ENCODE data around the gene CCDC39. TPM values are rescaled to one million over a fixed set of nuclear protein-coding genes. Genes with fewer than 3 reads are reported as not detected.
A peak's percentile ranks its signal among the peaks of the same experiment; 100 is the strongest.

CCDC39 gene
- polyA plus RNA-seq, 1 of the 3 experiments (the other 2 are of a cell fraction) = not detected

DNA sequence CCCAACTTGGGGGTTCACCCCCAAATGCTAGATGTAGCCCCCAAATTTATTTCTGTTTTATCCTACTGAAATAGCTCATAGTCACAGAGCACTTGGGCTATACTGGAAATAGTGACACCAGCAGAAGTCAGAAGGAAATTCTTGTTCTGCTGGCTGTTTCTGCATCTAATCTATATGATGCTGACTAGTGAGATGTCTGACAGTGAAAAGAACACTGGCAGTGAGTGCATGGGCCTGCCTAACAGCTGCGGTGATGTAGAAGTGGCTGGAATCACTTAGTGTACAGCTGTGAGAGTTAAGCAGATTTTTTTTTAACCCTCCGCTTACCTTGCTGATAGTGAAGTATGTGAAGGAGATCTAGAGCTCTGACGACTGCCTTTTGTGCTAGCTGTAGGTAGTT lies 63.3 kb downstream of the CCDC39 start:
- H2AFZ ChIP-seq (ENCODE audit: low read depth) = no peak overlapping the region
- no peak overlapping the region for H3K4me2 ChIP-seq
- H3F3A ChIP-seq (replicated peaks; ENCODE audit: insufficient read depth) = peaks cover 4% of the 10 kb centered on the region
- H3K9me2 ChIP-seq = no peaks in the 10 kb centered on the region
- H3K79me2 ChIP-seq (ENCODE audit: insufficient read depth) = no peaks in the 10 kb centered on the region
- H3K4me1 ChIP-seq (ENCODE audit: control insufficient read depth in 1 of 2, insufficient read depth in 2 of 2, low read depth in 1 of 2, low read length in 1 of 2) = no peaks in the 10 kb centered on the region
- no peaks in the 10 kb centered on the region for H3K9me3 ChIP-seq
- H4K20me1 ChIP-seq (ENCODE audit: insufficient read depth) = no peaks in the 10 kb centered on the region
- peak; percentile 34 for TF ChIP-seq CHD2 (IDR thresholded peaks at IDR 0.05; ENCODE audit: low read length, partially characterized antibody)
- TF ChIP-seq PBX3 (IDR thresholded peaks at IDR 0.05) = no peak
- TF ChIP-seq, protein P1, sequence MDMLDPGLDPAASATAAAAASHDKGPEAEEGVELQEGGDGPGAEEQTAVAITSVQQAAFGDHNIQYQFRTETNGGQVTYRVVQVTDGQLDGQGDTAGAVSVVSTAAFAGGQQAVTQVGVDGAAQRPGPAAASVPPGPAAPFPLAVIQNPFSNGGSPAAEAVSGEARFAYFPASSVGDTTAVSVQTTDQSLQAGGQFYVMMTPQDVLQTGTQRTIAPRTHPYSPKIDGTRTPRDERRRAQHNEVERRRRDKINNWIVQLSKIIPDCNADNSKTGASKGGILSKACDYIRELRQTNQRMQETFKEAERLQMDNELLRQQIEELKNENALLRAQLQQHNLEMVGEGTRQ (IDR thresholded peaks at IDR 0.05; ENCODE audit: borderline replicate concordance, low read depth, low read length) = no peak
- H3K36me3 ChIP-seq (replicated peaks in 1 of 2; ENCODE audit: control insufficient read depth in 1 of 2, insufficient read depth in 2 of 2, low read length in 1 of 2) = peaks cover 45 to 66% of the 10 kb centered on the region in 2 experiments
- no peak overlapping the region for H3K9ac ChIP-seq
- 82% methylated on average over 3 of the region's 3 CpGs for WGBS (ENCODE audit: low lambda C conversion rate)
- DNase-seq = peak; percentile 15
- ChIA-PET CTCF (interaction anchor here (0.7 to 1.8 kb wide), 4 partner anchors 12 to 69 kb away, joined by 3 to 9 read pairs (median 4); partner anchors contain the start of gene TTC14), POLR2A (interaction anchor here (0.7 to 1.1 kb wide), 2 partner anchors 11 to 14 kb away, joined by 3 to 4 read pairs; partner anchors contain the start of gene TTC14)
- no peaks in the 10 kb centered on the region for H3K27me3 ChIP-seq (ENCODE audit: insufficient read depth)
- no peak overlapping the region for H3K4me3 ChIP-seq (ENCODE audit: low read depth in 2 of 2, low read length in 1 of 2)
- H3K27ac ChIP-seq (ENCODE audit: low read depth in 2 of 2, low read length in 1 of 2) = no peak overlapping the region

- no peaks in the 10 kb centered on the region for H3K27me3 ChIP-seq (ENCODE audit: insufficient read depth)
- ChIA-PET CTCF (interaction anchor here (1.2 kb wide), 1 partner anchor 844 kb away, joined by 3 read pairs; no protein-coding TSS in a partner anchor), POLR2A (no interaction called here)
- H3K79me2 ChIP-seq (ENCODE audit: insufficient read depth) = 0 out of 2 replicates have a peak, but pooled peaks cover under 1% of the 10 kb centered on the region
- no peaks in the 10 kb centered on the region; a peak in 1 of 4 replicates for H3K4me1 ChIP-seq (ENCODE audit: control insufficient read depth in 1 of 2, insufficient read depth in 2 of 2, low read depth in 1 of 2, low read length in 1 of 2)
- TF ChIP-seq RFX5 (IDR thresholded peaks at IDR 0.05; ENCODE audit: low read length) = no peak
- no peak for TF ChIP-seq PBX3 (IDR thresholded peaks at IDR 0.05)
- TF ChIP-seq NRF1 (IDR thresholded peaks at IDR 0.05; ENCODE audit: low read depth, low read length) = no peak
- no peak for TF ChIP-seq ZBTB33 (IDR thresholded peaks at IDR 0.05; ENCODE audit: borderline replicate concordance, low read depth)
- TF ChIP-seq RCOR1 (IDR thresholded peaks at IDR 0.05; ENCODE audit: low read length) = no peak
- no peaks in the 10 kb centered on the region for H3K9me3 ChIP-seq
- no peak overlapping the region for H3K27ac ChIP-seq (ENCODE audit: low read depth in 2 of 2, low read length in 1 of 2)
- no peak overlapping the region for H3K9ac ChIP-seq
- peaks cover 4% of the 10 kb centered on the region for H3F3A ChIP-seq (replicated peaks; ENCODE audit: insufficient read depth)
- no peak overlapping the region for H3K4me3 ChIP-seq (ENCODE audit: low read depth in 2 of 2, low read length in 1 of 2)
- DNase-seq = no peak
- no peaks in the 10 kb centered on the region; the same call in 1 of the 2 replicates for H3K9me2 ChIP-seq
- H3K36me3 ChIP-seq (replicated peaks in 1 of 2; ENCODE audit: control insufficient read depth in 1 of 2, insufficient read depth in 2 of 2, low read length in 1 of 2) = peaks cover 75 to 85% of the 10 kb centered on the region in 2 experiments
- no peak overlapping the region for H3K4me2 ChIP-seq
- no peak overlapping the region for H2AFZ ChIP-seq (ENCODE audit: low read depth)
- 94% methylated on average over 5 of the region's 5 CpGs for WGBS (ENCODE audit: low lambda C conversion rate)
- no peaks in the 10 kb centered on the region for H4K20me1 ChIP-seq (ENCODE audit: insufficient read depth)
These were observed 66.9 kb downstream of the CCDC39 start for GRCh38 chr3:180612364-180612763.
